ENCODE data around the gene NLGN4Y.

DNA sequence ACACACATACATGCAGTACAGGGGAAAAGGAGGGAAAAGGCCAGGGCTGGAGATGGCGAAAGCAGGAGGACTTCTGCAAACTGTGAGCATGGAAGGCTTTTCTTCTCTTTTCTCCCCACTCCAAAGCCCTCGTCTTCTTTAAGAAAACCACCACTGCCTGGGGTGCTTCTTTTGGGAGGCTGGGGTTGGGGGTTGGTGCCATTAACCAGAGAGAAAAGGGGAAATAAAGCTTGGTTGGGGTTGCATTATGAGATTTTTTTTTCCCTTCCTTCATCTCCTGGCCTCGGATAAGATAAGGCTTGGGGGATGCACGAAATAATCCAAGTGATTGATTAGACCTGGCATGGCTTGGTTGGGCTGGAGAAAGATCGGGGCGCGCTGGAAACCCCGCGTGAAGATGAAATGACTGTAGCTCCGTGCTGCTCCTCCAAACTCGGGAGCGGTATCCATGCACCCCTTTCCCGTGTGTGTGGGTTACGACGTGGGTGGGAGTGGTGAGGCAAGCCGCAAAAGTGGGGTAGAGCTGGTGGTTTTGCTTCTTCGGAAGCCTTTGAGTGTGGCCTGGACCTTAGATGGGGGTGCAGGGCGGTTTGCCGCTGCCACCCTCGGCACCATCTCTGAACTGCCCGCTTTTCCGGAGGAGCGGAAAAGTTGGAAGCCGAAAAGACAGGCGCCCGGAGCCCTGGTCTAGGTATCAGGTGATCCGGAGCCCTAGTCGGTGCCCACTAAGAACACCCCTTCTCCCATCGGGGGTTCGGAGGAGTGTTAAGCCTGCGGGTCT, 648 bp upstream of the NLGN4Y start:
- TF ChIP-seq ZHX1 (CRISPR knock-in tag; IDR thresholded peaks at IDR 0.05; ENCODE audit: low read depth) (no peak), ZNF414 (CRISPR knock-in tag; IDR thresholded peaks at IDR 0.05) (no peak), GATA4 (IDR thresholded peaks at IDR 0.05; ENCODE audit: borderline replicate concordance, low read depth) (no peak), NR1H2 (CRISPR knock-in tag; IDR thresholded peaks at IDR 0.05; ENCODE audit: borderline replicate concordance, low read depth) (no peak), ZNF317 (CRISPR knock-in tag; IDR thresholded peaks at IDR 0.05) (no peak), SRF (IDR thresholded peaks at IDR 0.05; ENCODE audit: low read depth, low read length) (no peak), TAF1 (CRISPR knock-in tag; IDR thresholded peaks at IDR 0.05) (no peak), STAG1 (CRISPR knock-in tag; IDR thresholded peaks at IDR 0.05) (no peak), CTCF (CRISPR knock-in tag; IDR thresholded peaks at IDR 0.05) (no peak)

Data from HepG2 (cell line).